CMK (cell line): Measurements from ENCODE around the gene CHST5.

ENCODE experiments used
- DNase-seq: peaks from one replicate; pipeline ENCODE4 v3.0.0-alpha.2; 2010; ENCODE audit warnings: low read depth

Gene CHST5

DNA sequence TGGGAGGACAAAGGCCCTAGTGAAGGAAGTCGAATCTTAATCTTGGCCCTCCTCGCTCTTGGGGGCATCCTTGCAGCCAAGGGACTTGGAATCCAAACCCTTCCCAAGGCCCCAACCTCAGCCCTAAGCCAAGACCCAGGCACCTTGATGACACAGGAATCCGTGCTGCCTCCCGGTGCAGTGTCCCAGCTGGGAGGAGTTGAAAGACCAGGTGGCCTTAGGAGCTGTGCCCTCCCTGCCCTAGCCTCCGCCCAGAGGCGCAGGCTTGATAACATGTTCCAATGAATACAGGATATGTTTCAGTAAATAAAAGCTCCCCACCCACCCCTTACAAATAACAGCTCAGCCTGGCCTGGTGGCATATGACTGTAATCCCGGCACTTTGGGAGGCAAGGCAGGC lies at the start of gene CHST5:
Gene CHST5 (minus strand): TSS at position 208 of the 400 bp plus-strand sequence. CDS start 5,724 bp downstream, outside the sequence.
- no peak for DNase-seq

DNA sequence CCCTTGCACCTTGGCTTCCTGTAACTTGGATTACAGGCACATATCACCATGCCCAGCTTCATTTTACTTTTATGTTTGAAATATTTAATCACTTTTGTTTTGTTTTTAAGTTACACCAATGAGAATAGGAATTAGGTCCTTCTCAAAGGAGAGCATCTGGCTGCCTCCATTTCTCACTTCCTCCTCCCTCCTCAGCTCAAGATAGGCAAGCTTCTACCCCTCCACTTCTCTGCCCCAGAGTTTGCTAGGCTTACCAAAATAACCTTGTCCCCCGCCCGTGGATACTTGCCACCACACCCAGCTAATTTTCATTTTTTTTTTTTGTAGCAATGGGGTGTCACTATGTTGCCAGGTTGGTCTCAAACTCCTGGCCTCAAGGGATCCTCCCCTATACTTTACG lies 48.2 kb upstream of the CHST5 start:
- no peak for DNase-seq

DNA sequence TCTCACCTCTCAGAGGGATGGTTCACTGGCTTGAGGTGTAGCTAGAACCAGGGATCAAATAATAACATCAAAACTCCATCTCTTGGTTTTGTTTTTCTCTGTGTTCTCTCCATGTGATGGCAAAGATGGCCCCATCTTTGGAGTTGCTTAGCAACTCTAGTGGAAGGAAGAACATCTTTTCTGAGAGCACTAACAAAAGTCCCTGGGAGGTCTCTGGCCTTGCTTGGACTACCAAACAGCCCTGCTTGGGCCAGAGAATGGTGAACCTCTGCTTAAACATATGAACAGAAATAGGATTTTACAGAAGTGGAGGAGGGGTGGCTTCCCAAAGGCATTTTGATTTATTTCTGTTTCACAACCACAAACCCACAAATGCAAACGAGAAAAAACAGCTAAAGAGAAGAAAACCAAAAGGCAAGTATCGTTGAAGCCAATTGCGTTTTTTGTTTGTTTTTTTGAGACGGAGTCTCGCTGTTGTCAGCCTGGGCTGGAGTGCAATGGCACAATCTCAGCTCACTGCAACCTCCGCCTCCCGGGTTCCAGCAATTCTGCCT lies 43.5 kb upstream of the CHST5 start:
- DNase-seq, result no peak

DNA sequence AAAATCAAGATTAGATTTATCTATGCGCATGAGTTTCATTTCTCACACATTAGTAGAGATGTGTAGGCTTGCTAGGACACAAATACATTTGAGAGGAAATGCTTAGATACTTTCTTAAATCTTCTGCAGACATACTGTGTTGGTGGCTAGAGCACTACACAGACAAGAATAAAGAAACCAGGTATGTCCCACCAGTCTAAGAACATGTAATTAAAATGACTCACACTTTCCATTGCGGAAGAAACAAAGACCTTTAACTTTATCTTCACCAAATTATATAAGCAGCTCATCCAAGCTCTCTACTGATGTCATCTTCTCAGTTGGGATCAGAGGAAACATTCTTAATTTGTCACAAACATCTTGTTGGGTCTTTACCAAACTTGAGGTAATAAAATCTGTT lies 42.8 kb upstream of the CHST5 start:
- no peak for DNase-seq

DNA sequence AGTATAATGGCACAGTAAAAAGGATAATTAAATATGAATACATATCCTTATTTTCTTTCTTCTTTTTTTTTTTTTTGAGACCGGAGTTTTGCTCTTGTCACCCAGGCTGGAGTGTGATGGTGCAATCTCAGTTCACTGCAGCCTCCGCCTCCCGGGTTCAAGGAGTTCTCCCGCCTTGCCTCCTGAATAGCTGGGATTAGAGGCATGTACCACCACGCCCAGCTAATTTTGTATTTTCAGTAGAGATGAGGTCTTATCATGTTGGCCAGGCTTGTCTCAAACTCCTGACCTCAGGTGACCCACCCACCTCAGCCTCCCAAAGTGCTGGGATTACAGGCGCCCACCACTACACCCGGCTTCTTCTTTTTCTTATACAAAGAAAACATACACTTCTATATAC lies 42.3 kb upstream of the CHST5 start:
- DNase-seq, result no peak

DNA sequence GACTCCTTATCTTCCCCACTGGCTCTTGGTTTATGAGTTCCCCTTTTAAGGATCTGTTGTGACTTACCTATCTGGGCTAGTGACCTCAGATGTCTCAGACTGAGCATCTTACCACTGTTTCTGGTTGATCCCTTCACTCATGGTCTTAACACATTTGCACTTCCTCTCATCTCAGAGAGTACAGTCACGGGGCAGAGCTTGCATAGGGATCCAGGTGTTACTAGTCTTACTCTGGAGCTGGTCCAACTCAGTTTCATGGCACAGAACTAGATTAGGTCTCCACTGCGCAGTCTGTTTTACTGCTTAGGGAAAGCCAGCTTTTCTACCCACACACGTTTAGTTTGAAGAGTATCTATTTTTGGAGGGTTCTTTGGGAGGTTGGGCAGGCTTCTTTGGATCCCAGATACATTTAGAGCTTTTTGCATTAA lies 40.5 kb upstream of the CHST5 start:
- no peak for DNase-seq

DNA sequence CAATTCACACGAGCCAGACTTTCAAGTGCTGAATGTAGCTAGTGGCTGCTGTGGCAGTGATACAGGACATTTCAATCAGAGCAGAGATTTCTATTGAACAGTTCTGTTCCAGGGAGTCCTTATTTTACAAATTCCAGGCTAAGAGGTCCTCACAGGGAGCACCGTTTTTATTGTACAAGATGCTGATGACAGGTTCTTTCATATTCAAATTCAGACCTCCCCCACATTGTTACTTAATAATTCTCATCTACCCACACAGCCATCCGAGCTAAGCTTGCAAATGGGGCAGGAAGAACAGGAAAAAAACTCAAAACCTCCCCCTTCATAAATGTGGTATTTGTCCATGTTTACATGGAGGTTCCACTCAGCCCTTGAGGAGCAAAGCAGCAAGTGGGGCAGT lies 40.0 kb upstream of the CHST5 start:
- DNase-seq, result no peak

DNA sequence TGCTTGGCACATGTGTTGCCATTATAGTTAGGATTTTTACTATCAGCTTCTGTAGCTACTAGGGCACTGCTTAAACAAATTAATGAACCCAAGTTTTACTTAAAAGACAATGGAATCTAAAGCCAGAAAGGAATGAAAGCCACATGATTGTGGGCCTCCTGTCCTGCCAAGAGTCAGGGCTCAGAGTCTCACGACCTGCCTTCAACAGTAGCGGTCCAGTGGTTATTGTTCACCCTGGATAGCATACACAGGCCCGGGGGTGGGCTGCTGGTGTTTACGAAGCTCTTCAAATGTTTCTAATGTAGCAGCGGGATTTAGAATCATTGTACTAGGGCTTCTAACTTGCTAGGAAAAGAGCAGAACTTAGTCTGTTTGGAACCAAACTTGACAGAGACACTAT lies 38.0 kb upstream of the CHST5 start:
- DNase-seq, result no peak

DNA sequence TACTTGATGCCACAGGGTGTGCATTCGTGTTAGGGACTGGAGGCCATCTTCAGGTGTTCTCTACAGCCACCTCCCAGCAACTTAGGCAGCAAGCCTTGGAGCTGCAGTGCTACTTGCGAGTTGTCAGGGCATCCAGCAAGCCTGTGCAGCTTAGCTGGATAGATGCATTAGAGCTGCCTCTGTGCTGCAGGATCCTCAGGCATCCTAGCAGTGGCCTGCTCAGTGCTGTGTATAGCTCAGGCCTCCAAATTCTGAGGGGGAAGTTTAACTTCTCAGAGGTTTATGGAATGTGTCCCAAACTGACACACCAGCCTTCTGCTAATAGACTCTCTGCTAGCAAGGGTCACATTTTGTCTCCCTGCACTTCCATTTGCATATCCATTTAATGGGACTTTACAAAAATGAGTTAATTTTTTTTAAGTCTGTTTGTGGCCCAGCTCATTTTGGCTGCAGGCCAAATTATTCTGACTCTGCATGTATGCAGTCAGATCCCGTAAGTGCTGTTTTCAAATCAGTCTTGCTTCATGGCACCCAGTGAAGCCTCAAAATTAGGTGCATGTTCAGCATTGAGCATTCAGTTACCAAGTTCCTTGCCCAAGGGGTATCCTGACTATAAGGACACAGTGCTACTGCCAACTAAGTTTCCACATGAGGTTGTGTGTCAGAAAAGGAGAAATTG lies 37.1 kb upstream of the CHST5 start:
- no peak for DNase-seq

DNA sequence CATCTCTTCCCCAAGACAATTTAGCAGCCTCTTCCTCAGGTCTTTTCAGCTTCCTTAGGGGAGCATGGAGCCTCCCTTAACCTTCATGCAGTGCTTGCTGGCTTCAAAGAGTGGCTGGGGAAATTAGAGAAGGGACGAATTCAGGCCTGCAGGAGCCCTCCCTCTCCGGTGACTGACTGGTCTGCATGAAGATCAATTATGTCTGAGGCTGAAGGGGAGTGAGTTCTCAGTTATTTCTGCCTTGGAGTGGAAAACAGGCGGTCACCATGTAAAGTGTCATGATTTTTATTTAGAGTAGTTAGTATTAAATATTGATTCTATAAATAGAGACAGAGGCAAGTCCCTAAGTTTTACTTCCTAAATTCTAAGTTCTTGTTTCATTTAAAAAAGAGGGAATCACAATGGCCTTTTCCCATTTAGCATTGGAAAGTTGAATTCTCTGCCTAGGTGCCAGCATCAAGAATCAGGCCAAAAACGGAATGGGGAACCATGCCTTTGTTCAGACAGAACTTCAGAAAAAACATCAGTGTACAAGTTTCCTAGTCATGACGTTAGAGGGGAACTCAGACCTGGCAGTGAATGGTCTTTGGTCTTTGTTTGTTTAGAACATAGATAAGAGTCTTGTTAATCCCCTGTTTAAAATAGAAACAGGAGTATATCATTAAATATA lies 34.6 kb upstream of the CHST5 start:
- no peak for DNase-seq

DNA sequence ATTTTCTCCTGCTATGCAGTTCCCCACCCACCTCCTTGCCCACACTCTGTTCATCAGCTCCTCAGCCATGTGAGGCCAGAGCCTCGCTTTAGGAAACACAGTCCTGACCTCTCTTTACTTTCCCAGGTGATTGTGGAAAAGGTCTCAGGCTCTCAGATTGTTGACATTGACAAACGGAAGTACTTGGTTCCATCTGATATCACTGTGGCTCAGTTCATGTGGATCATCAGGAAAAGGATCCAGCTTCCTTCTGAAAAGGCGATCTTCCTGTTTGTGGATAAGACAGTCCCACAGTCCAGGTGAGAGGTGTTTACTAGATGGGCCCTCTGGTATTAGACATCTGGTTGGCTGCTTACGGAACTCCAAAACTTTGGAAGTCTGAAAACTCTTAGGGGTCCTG lies 32.0 kb upstream of the CHST5 start:
- no peak for DNase-seq

DNA sequence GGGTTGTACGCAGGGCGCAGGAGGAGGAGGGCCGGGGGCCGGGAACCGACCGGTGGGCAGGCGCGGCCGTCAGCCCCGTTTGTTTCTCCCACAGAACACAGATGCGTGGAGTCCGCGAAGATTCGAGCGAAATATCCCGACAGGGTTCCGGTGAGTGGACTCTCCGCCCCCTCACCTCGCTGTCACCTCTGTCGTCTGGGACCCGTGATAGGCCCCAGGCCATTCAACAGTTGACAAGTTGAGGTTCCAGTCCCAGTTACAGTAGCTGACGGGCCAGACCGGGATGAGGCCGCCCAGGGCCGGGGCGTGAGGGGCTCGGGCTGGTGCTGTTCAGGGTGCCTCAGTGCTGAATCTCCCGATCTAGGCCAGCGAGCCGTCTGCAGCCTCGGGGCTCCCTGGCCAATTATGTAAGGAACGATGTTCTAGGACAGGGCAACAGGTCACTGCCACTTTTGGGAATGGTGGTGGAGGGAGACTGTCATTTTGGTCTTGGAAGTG lies 30.9 kb upstream of the CHST5 start:
- no peak for DNase-seq

DNA sequence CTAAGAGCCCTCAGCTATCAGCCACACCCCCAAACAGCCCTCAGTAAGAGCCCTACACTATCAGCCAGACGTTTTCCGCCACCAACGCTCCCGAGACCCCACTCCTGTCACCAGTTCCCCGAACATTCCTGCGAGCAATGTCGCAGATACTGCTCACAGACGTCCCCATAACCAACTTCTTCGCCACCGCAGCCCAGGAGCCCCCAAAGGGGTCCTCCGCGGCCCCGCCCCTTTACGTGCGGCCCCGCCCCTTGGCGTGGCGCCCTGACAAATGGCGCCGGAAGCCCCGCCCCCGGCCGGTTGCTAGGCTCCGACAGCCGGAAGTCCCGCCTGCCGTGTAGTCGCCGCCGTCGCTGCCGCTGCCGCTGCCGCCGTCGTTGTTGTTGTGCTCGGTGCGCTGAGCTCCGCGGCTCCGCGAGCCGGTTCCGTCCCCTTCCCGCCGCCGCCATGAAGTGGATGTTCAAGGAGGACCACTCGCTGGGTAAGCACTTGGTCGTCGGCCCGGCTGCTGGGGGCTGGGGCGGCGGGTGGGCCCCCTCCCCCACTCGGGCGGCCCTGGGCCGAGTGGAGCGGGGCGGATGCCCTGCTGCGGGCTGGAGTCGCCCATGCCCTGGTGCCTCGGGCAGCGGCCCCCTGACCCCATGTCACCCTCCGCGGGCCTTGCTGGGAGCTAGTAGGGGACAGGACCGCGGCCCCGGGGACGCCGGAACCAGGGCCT lies 30.3 kb upstream of the CHST5 start, which contains the start of gene GABARAPL2:
Gene GABARAPL2 (plus strand): TSS at position 340 of the 718 bp plus-strand sequence. CDS start 108 bp downstream, at position 448.
- DNase-seq, result peak; percentile 60

DNA sequence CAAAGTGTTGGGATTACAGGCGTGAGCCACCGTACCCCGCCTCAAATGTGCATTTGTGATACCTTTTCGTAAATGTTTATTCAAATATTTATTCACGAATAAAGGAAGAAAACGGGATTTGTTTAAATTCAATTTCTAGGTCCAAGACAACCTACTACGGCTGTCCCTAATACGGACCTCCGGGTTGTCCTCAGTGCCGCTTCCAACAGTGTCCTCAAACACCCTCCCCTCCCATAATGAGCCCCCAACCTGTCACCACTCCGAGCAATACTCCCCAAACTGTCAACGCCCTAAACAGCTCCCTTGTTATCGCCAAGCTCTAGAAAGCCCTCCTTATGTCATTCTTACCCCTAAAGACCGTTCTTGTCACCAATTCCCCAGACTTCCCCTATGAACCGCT lies 29.7 kb upstream of the CHST5 start:
- DNase-seq, result no peak

DNA sequence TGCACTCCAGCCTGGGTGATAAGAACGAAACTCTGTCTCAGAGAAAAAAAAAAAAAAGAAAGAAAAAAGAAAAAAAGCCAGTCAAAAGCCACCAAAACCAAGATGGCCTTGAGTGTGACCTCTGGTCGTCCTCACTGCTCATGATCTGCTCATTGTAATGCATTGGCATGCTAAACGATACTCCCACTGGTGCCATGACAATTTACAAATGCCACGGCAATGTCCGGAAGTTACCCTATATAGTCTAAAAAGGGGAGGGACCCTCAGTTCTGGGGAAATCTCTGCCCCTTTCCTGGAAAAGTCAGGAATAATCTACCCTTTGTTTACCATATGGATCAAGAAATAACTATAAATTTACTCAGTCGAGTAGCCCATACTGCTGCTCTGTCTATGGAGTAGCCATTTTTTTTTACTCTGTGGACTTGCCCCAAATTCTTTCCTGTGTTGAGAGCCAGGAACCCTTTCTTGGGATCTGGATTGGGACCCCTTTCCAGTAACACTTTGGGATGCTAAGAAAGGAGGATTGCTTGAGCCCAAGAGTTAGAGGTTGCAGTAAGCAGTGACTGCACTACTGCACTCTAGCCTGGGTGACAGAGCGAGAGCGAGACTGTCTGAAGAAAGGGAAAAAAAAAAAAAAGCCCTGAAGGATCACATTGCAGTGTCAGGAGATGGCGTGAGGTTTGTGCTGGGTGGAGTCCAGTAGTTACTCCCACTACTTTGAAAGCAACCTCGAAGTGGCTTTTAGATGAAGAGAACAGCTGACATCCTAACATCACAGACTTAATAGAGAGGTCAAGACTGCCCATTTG lies 23.9 kb upstream of the CHST5 start:
- DNase-seq, result no peak

DNA sequence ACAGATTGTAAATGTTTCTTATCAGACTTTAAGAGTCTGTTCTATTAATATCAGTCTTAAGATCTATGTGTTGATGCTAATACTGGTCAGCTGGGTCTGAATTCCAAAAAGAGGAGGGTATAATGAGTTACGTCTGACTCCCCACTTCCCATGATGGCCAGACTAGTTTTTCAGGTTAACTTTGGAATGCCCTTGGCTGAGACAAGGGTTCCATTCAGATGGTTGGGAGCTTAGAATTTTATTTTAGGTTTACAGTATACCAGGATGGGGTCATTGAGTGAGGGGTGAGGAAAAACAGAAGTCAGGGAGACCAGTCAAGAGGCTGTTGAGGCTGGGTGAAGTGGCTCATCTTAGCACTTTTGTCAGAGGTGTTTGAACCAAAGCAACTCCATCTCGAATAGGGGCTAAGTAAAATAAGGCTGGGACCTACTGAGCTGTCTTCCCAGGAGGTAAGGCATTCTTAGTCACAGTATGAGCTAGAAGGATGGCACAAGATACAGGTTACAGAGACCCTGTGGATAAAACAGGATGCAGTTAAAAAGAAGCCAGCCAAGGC lies 23.0 kb upstream of the CHST5 start:
- no peak for DNase-seq

DNA sequence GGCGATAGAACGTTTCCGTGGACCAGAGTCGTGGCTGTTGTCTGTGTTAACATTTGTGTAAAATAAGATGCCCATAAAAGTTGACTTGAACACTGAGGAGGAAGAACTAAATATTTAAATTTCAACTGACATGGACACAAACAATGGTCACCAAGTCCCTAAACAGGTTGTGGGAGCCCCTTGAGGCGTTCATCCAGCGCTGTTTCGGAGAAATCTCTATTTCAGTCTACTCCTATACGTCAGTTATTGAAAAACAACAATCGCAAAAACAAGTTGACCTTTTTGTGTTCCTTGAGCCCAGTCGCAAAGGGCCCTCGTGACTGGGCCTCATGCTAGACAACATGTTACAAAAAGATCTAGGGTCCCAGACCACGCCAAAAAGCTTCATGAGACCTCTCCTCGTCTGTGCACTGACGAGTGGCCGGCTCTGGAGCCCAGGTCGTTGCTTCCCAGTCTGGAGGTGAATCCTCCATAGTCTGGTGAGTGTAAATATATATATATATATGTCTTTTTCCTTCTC lies 20.6 kb upstream of the CHST5 start:
- DNase-seq, result no peak

DNA sequence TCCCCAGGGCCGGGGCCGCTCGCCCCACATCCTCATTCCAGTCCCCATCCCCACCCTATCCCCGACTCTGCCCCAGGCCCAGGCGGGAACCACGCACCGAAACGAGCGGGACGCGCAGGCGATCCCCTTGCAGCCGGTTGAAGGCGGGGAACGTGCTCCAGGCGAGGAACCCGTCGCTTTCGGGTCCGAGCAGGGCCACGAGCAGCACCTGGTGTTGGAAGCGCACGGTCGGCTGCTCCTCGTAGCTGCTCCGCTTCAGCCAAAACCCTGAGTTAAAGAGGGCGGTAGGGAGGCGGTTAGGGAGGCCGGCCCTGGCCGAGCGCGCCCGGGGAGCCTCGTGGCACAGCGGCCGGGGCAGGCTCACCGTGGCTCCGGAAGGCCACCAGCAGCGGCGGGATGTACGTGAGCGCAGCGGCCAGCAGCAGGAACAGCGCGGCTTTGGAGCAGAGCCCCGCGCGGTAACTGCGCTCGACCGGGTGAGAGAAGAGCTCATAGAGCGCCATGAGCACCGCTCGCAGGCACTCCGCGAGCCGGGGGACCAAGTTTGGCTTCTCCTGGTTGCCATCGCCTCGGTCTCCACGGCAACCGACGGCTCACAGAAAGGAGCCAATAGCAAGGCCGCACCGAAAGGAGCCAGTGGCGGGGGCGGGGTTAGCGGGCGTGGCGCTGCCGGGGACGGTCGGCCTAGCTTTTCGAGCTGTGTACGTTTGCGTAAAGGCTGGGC lies 20.0 kb upstream of the CHST5 start, which contains the start of gene TMEM231:
Gene TMEM231 (minus strand): TSS at position 546 of the 724 bp plus-strand sequence. CDS start 43 bp downstream, at position 503.
- peak; percentile 65 for DNase-seq

DNA sequence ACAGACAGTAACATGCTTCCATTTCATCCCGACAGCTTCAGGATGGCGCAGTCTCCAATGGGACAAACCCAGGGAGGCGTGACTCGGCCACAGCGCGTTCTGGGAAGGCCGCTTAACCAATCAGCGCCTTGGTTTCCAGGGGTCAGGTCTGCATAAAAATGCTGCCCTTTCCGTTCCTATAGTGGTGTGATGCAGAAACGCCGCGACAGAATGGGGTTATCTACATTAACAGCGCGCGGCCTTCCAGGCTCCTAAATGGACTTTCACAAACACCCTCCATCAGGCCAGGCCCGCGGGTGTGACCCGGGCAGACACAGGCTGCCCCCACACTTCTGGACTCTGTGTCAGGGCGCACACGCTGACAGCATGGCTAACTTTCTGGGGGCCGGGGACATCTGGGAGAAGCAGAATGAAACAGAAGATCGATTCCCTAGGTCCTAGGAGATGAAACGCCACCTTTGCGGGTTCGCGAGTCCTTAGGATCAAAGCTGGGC lies 19.4 kb upstream of the CHST5 start:
- peak; percentile 77 for DNase-seq

DNA sequence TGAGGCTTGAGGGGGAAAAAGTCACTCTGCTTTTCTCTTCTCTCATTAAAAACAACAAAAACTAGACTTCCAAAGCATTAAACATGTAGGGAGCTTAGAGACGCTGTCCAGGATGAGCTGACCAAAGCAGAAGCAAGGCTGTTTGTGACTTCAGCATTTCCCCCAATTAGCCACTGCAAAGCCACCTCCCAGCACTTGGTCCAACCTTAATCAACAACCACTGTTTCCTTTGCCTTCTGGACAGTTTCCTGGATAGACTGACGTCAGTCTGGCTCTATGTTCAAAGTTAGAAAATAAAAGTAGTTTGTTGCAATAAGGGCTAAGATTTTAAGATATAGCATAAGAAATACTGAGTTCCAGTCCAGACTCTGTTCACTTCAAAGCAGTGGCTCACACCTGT lies 17.0 kb upstream of the CHST5 start:
- DNase-seq, result no peak
